Fibroblast of lung (primary cell): ENCODE measurements around the gene C3orf20. TPM values are rescaled to one million over a fixed set of nuclear protein-coding genes. Genes with fewer than 3 reads are reported as not detected.

Experiments
- DNase-seq, 2 donors: peaks; one replicate each; pipeline versions ENCODE4 v3.0.0 to v3.0.0-alpha.2; 2010; ENCODE audit warnings: low read depth in 2 of 2
- H2AFZ ChIP-seq: 2 replicates; pipeline ENCODE4 v1.5.1; 2012; ENCODE audit warnings: low read length, control low read depth, inconsistent platforms
- H3K27ac ChIP-seq: 2 replicates; pipeline ENCODE4 v1.5.1; 2011; ENCODE audit warnings: low read length, control low read depth; ENCODE audit not compliant: insufficient read depth
- H3K27me3 ChIP-seq: 2 replicates; pipeline ENCODE4 v1.5.1; 2011; ENCODE audit warnings: mild to moderate bottlenecking, low read length; ENCODE audit not compliant: control insufficient read depth, insufficient read depth
- H3K36me3 ChIP-seq: 2 replicates; pipeline ENCODE4 v1.5.1; 2011; ENCODE audit warnings: low read length; ENCODE audit not compliant: control insufficient read depth, insufficient read depth
- H3K4me1 ChIP-seq: 2 replicates; pipeline ENCODE4 v1.5.1; 2011; ENCODE audit warnings: low read length; ENCODE audit not compliant: control insufficient read depth, insufficient read depth; ENCODE audit errors: extremely low read depth
- H3K4me2 ChIP-seq: 2 replicates; pipeline ENCODE4 v1.5.1; 2011; ENCODE audit warnings: low read length, control low read depth; ENCODE audit not compliant: insufficient read depth; ENCODE audit errors: extremely low read depth
- H3K4me3 ChIP-seq, 4 experiments: fragments of 200-600 bp in 1 of 4; sonication (generic) in 1 of 4; replicated peaks in 1 of 4; 2 replicates each; pipeline ENCODE4 v1.5.1; 2011 to 2016; ENCODE audit warnings: low read length in 4 of 4, low read depth in 3 of 4, mild to moderate bottlenecking in 3 of 4, control low read depth in 2 of 4, inconsistent platforms in 1 of 4, mixed read lengths in 1 of 4; ENCODE audit not compliant: insufficient read depth in 1 of 4; ENCODE audit errors: control extremely low read depth in 1 of 4
- H3K79me2 ChIP-seq: 2 replicates; pipeline ENCODE4 v1.5.1; 2012; ENCODE audit warnings: mild to moderate bottlenecking, low read length, inconsistent platforms; ENCODE audit not compliant: control insufficient read depth, insufficient read depth
- H3K9ac ChIP-seq: 2 replicates; pipeline ENCODE4 v1.5.1; 2011; ENCODE audit warnings: mild to moderate bottlenecking, low read length, control low read depth; ENCODE audit not compliant: insufficient read depth
- H3K9me3 ChIP-seq: 2 replicates; pipeline ENCODE4 v1.5.1; 2012; ENCODE audit warnings: low read depth, low read length; ENCODE audit not compliant: control insufficient read depth, insufficient read depth
- H4K20me1 ChIP-seq: 2 replicates; pipeline ENCODE4 v1.5.1; 2011; ENCODE audit warnings: low read length; ENCODE audit not compliant: control insufficient read depth, insufficient read depth; ENCODE audit errors: extremely low read depth
- EZH2 ChIP-seq: IDR thresholded peaks from 2 replicates; pipeline ENCODE4 v1.5.1; 2012; ENCODE audit warnings: low read length, control low read depth, mild to moderate bottlenecking; ENCODE audit errors: missing control alignments
- polyA plus RNA-seq, 2 donors: library from polyadenylated mRNA; depleted of rRNA in 1 of 2; stranded (reverse) in 1 of 2; unstranded in 1 of 2; fragments of >200 nt; gene quantifications; 2 replicates each; pipeline ENCODE4 v1.2.1, GENCODE V29; 2011 to 2012; ENCODE audit warnings: missing spikeins in 1 of 2
- total RNA-seq: library from RNA; depleted of rRNA; stranded (reverse); fragments of >200 nt; gene quantifications from 2 replicates; pipeline ENCODE4 v1.2.1, GENCODE V29; 2014
- TF ChIP-seq, protein P1 (sequence below), 2 donors: IDR thresholded peaks in 1 of 2; conservative IDR thresholded peaks in 1 of 2; 1 replicate in 1 of 2; 2 replicates in 1 of 2; pipeline ENCODE4 v1.5.1; 2011 to 2012; ENCODE audit warnings: low read length in 2 of 2, control low read depth in 1 of 2, inconsistent platforms in 1 of 2, low read depth in 1 of 2, mild to moderate bottlenecking in 1 of 2

The C3orf20 gene
- total and polyA plus RNA-seq, 2 donors (not counting 1 experiment from before 2014, with no cell fraction given) = not detected

DNA sequence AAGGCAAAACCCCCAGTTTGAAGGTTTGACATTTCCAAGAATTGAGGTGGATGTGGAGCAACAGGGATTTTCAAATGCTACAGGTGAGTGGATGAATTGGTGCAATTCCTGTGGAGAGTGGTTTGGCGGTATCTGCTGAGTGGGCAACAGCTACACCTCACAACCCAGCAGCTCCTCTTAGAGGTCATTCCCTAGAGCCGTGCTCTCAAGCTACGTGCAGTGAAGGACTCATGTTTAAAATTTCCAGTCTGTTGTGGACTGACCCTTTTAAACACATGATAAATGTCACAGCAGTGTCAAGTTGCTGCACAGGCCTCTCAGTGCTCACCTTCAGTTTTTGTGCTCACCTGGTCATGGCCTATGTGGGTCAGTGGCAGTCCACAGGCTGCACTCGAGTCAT lies 9.5 kb downstream of the C3orf20 start:
- Histone ChIP-seq H3K9me3 (no peaks in the 10 kb centered on the region), H3K79me2 (no peaks in the 10 kb centered on the region), H3K27me3 (no peaks in the 10 kb centered on the region), H3K4me1 (no peaks in the 10 kb centered on the region), H3K4me2 (no peak overlapping the region), H2AFZ (no peak overlapping the region), H3K27ac (no peak overlapping the region), H3K9ac (no peak overlapping the region), H3K4me3 (no peak overlapping the region), H3K36me3 (no peaks in the 10 kb centered on the region), H4K20me1 (no peaks in the 10 kb centered on the region)
- TF ChIP-seq, protein P1, sequence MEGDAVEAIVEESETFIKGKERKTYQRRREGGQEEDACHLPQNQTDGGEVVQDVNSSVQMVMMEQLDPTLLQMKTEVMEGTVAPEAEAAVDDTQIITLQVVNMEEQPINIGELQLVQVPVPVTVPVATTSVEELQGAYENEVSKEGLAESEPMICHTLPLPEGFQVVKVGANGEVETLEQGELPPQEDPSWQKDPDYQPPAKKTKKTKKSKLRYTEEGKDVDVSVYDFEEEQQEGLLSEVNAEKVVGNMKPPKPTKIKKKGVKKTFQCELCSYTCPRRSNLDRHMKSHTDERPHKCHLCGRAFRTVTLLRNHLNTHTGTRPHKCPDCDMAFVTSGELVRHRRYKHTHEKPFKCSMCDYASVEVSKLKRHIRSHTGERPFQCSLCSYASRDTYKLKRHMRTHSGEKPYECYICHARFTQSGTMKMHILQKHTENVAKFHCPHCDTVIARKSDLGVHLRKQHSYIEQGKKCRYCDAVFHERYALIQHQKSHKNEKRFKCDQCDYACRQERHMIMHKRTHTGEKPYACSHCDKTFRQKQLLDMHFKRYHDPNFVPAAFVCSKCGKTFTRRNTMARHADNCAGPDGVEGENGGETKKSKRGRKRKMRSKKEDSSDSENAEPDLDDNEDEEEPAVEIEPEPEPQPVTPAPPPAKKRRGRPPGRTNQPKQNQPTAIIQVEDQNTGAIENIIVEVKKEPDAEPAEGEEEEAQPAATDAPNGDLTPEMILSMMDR (conservative IDR thresholded peaks at IDR 0.05 in 1 of 2, IDR thresholded peaks at IDR 0.05 in 1 of 2; ENCODE audit: low read depth in 1 of 2, low read length in 2 of 2) = no peak
- TF ChIP-seq EZH2 = no peak
- no peak for DNase-seq

DNA sequence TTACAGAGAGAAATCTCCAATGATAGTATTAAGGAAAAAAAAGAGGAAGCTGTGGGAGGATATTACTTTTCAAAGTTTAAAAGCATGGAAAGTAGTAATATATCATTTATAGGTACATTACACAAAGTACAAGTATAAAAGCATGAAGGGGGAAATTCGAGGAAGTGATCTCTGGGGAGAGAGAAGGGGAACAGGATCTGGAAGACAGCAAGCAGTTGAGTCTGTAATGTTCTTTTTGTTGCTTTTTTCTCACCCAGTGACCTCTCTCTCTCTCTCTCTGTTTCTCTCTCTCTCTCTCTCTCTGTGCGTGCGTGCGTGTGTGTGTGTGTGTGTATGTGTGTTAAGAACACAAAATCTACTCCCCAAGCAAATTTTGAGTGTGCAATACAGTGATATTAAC lies 10.2 kb downstream of the C3orf20 start:
- Histone ChIP-seq H3K79me2 (no peaks in the 10 kb centered on the region), H3K27ac (no peak overlapping the region), H3K9ac (no peak overlapping the region), H3K4me3 (no peak overlapping the region), H2AFZ (no peak overlapping the region), H3K36me3 (no peaks in the 10 kb centered on the region), H4K20me1 (no peaks in the 10 kb centered on the region), H3K4me2 (no peak overlapping the region), H3K27me3 (no peaks in the 10 kb centered on the region), H3K4me1 (no peaks in the 10 kb centered on the region), H3K9me3 (no peaks in the 10 kb centered on the region)
- TF ChIP-seq, protein P1 (conservative IDR thresholded peaks at IDR 0.05 in 1 of 2, IDR thresholded peaks at IDR 0.05 in 1 of 2; ENCODE audit: low read depth in 1 of 2, low read length in 2 of 2) = no peak
- no peak for DNase-seq

DNA sequence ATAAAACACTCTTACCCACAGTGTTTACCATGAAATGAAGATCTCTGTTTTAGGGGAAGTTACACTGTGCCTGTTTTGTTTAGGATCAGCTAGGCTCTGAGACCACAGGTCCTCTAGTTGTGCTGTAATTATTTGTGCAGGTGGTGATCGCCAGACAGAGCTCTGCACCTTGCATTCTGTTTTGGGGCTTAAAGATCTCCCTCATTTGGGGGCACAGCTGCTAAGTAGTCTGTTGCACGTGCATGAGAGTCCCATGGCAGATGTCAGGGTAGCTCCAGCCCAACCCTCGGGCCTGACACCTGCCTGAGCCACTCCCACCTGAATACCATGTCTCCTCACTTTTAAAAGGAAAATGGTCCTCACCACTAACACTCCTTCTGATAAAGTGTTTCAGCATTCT lies 12.4 kb downstream of the C3orf20 start:
- H3K36me3 ChIP-seq = no peaks in the 10 kb centered on the region
- no peak overlapping the region for H3K4me3 ChIP-seq
- H3K27ac ChIP-seq = no peak overlapping the region
- no peaks in the 10 kb centered on the region for H3K4me1 ChIP-seq
- DNase-seq = no peak
- H3K79me2 ChIP-seq = no peaks in the 10 kb centered on the region
- H2AFZ ChIP-seq = no peak overlapping the region
- no peaks in the 10 kb centered on the region for H4K20me1 ChIP-seq
- H3K4me2 ChIP-seq = no peak overlapping the region
- H3K9ac ChIP-seq = no peak overlapping the region
- no peaks in the 10 kb centered on the region for H3K27me3 ChIP-seq
- no peak for TF ChIP-seq EZH2
- TF ChIP-seq, protein P1 (conservative IDR thresholded peaks at IDR 0.05 in 1 of 2, IDR thresholded peaks at IDR 0.05 in 1 of 2; ENCODE audit: low read depth in 1 of 2, low read length in 2 of 2) = no peak
- H3K9me3 ChIP-seq = no peaks in the 10 kb centered on the region
